ENCODE results near the gene IFI44L. TPM values are rescaled to one million over a fixed set of nuclear protein-coding genes. Genes with fewer than 3 reads are reported as not detected.

The IFI44L gene
- total and polyA plus RNA-seq, 2 experiments from 2014 or later = 0.23 TPM; not detected in 1

- H3F3A ChIP-seq (ENCODE audit: insufficient read depth) = no peaks in the 10 kb centered on the region
- TF ChIP-seq EZH2phosphoT487 (IDR thresholded peaks at IDR 0.05; ENCODE audit: insufficient read depth, low read depth) (no peak), EZH2 (IDR thresholded peaks at IDR 0.05; ENCODE audit: insufficient read depth, poor library complexity, severe bottlenecking) (no peak)
- 74 to 77% methylated on average over 2 of the region's 2 CpGs for WGBS, 2 experiments (ENCODE audit: low coverage in 1 of 2, low lambda C conversion rate in 2 of 2, missing lambda C conversion rate in 2 of 2)
These were observed 43.7 kb downstream of the IFI44L start for GRCh38 chr1:78663923-78664322.

GRCh38 chr1:78664763-78665162 lies 44.5 kb downstream of the IFI44L start:
- Histone ChIP-seq H2AFZ (no peak overlapping the region), H3K4me2 (ENCODE audit: unreplicated experiment) (no peak overlapping the region), H4K20me1 (ENCODE audit: insufficient read depth) (no peaks in the 10 kb centered on the region), H3K4me3 (no peak overlapping the region), H3K9me3 (ENCODE audit: low read depth) (no peaks in the 10 kb centered on the region), H3K4me1 (ENCODE audit: insufficient read depth) (no peaks in the 10 kb centered on the region), H3F3A (ENCODE audit: insufficient read depth) (no peaks in the 10 kb centered on the region), H3K27me3 (replicated peaks; ENCODE audit: insufficient read depth) (no peaks in the 10 kb centered on the region), H3K36me3 (ENCODE audit: low read depth) (no peaks in the 10 kb centered on the region), H3K27ac (no peak overlapping the region), H3K9ac (no peak overlapping the region), H3K9me2 (ENCODE audit: insufficient read depth) (no peaks in the 10 kb centered on the region), H3K79me2 (ENCODE audit: insufficient read depth) (no peaks in the 10 kb centered on the region)
- TF ChIP-seq EZH2 (IDR thresholded peaks at IDR 0.05; ENCODE audit: insufficient read depth, poor library complexity, severe bottlenecking) (no peak), EZH2phosphoT487 (IDR thresholded peaks at IDR 0.05; ENCODE audit: insufficient read depth, low read depth) (no peak)
- DNase-seq = no peak
- in situ Hi-C loops (cut with MboI) = no loop called here
- 94 to 96% methylated on average over 1 of the region's 1 CpG for WGBS, 2 experiments (ENCODE audit: low coverage in 1 of 2, low lambda C conversion rate in 2 of 2, missing lambda C conversion rate in 2 of 2)

More at GRCh38 chr1:78663923-78664322, 43.7 kb downstream of the IFI44L start:
- no peak overlapping the region for H3K27ac ChIP-seq
- H3K4me3 ChIP-seq = no peak overlapping the region
- H2AFZ ChIP-seq = no peak overlapping the region
- H3K4me1 ChIP-seq (ENCODE audit: insufficient read depth) = no peaks in the 10 kb centered on the region
- no peaks in the 10 kb centered on the region for H4K20me1 ChIP-seq (ENCODE audit: insufficient read depth)
- H3K36me3 ChIP-seq (ENCODE audit: low read depth) = no peaks in the 10 kb centered on the region
- no peak for DNase-seq
- no peaks in the 10 kb centered on the region for H3K27me3 ChIP-seq (replicated peaks; ENCODE audit: insufficient read depth)
- no peaks in the 10 kb centered on the region for H3K79me2 ChIP-seq (ENCODE audit: insufficient read depth)
- in situ Hi-C loops (cut with MboI) = no loop called here
- no peaks in the 10 kb centered on the region for H3K9me3 ChIP-seq (ENCODE audit: low read depth)
- no peaks in the 10 kb centered on the region for H3K9me2 ChIP-seq (ENCODE audit: insufficient read depth)
- H3K4me2 ChIP-seq (ENCODE audit: unreplicated experiment) = no peak overlapping the region
- no peak overlapping the region for H3K9ac ChIP-seq

- Histone ChIP-seq H2AFZ (no peak overlapping the region), H3F3A (ENCODE audit: insufficient read depth) (no peaks in the 10 kb centered on the region), H3K9ac (no peak overlapping the region), H3K4me2 (ENCODE audit: unreplicated experiment) (no peak overlapping the region), H3K9me2 (ENCODE audit: insufficient read depth) (no peaks in the 10 kb centered on the region), H3K27ac (no peak overlapping the region), H3K79me2 (ENCODE audit: insufficient read depth) (no peaks in the 10 kb centered on the region), H3K4me1 (ENCODE audit: insufficient read depth) (no peaks in the 10 kb centered on the region), H3K9me3 (ENCODE audit: low read depth) (no peaks in the 10 kb centered on the region), H4K20me1 (ENCODE audit: insufficient read depth) (no peaks in the 10 kb centered on the region), H3K27me3 (replicated peaks; ENCODE audit: insufficient read depth) (no peaks in the 10 kb centered on the region), H3K4me3 (no peak overlapping the region), H3K36me3 (ENCODE audit: low read depth) (no peaks in the 10 kb centered on the region)
- TF ChIP-seq EZH2phosphoT487 (IDR thresholded peaks at IDR 0.05; ENCODE audit: insufficient read depth, low read depth) (no peak), EZH2 (IDR thresholded peaks at IDR 0.05; ENCODE audit: insufficient read depth, poor library complexity, severe bottlenecking) (no peak)
- DNase-seq = no peak
- in situ Hi-C loops (cut with MboI) = no loop called here
- 85 to 90% methylated on average over 6 of the region's 6 CpGs for WGBS, 2 experiments (ENCODE audit: low coverage in 1 of 2, low lambda C conversion rate in 2 of 2, missing lambda C conversion rate in 2 of 2)
These were observed 45.6 kb downstream of the IFI44L start for GRCh38 chr1:78665809-78666208.

GRCh38 chr1:78667939-78668338 lies 47.7 kb downstream of the IFI44L start:
- Histone ChIP-seq H3K27ac (no peak overlapping the region), H4K20me1 (ENCODE audit: insufficient read depth) (no peaks in the 10 kb centered on the region), H3K27me3 (replicated peaks; ENCODE audit: insufficient read depth) (no peaks in the 10 kb centered on the region), H3K4me1 (ENCODE audit: insufficient read depth) (no peaks in the 10 kb centered on the region), H3K9me2 (ENCODE audit: insufficient read depth) (no peaks in the 10 kb centered on the region), H3K36me3 (ENCODE audit: low read depth) (no peaks in the 10 kb centered on the region), H3K9me3 (ENCODE audit: low read depth) (no peaks in the 10 kb centered on the region), H3F3A (ENCODE audit: insufficient read depth) (no peaks in the 10 kb centered on the region), H3K4me3 (no peak overlapping the region), H3K4me2 (ENCODE audit: unreplicated experiment) (no peak overlapping the region), H2AFZ (no peak overlapping the region), H3K79me2 (ENCODE audit: insufficient read depth) (no peaks in the 10 kb centered on the region), H3K9ac (no peak overlapping the region)
- TF ChIP-seq EZH2phosphoT487 (IDR thresholded peaks at IDR 0.05; ENCODE audit: insufficient read depth, low read depth) (no peak), EZH2 (IDR thresholded peaks at IDR 0.05; ENCODE audit: insufficient read depth, poor library complexity, severe bottlenecking) (no peak)
- DNase-seq = no peak
- in situ Hi-C loops (cut with MboI) = no loop called here
- 72 to 79% methylated on average over 1 of the region's 1 CpG for whole genome bisulfite sequencing, 2 experiments (ENCODE audit: low coverage in 1 of 2, low lambda C conversion rate in 2 of 2, missing lambda C conversion rate in 2 of 2)

GRCh38 chr1:78668427-78668826 lies 48.2 kb downstream of the IFI44L start:
- in situ Hi-C loops (cut with MboI) = no loop called here
- Histone ChIP-seq H3K9me3 (ENCODE audit: low read depth) (no peaks in the 10 kb centered on the region), H3K27me3 (replicated peaks; ENCODE audit: insufficient read depth) (no peaks in the 10 kb centered on the region), H3K4me2 (ENCODE audit: unreplicated experiment) (no peak overlapping the region), H4K20me1 (ENCODE audit: insufficient read depth) (no peaks in the 10 kb centered on the region), H3K27ac (no peak overlapping the region), H3K4me1 (ENCODE audit: insufficient read depth) (no peaks in the 10 kb centered on the region), H3K79me2 (ENCODE audit: insufficient read depth) (no peaks in the 10 kb centered on the region), H2AFZ (no peak overlapping the region), H3K36me3 (ENCODE audit: low read depth) (no peaks in the 10 kb centered on the region), H3F3A (ENCODE audit: insufficient read depth) (no peaks in the 10 kb centered on the region), H3K4me3 (no peak overlapping the region), H3K9ac (no peak overlapping the region), H3K9me2 (ENCODE audit: insufficient read depth) (no peaks in the 10 kb centered on the region)
- DNase-seq = no peak
- no peak for TF ChIP-seq EZH2phosphoT487 (IDR thresholded peaks at IDR 0.05; ENCODE audit: insufficient read depth, low read depth)
- no peak for TF ChIP-seq EZH2 (IDR thresholded peaks at IDR 0.05; ENCODE audit: insufficient read depth, poor library complexity, severe bottlenecking)
